Measurements from ENCODE around the gene SH3BGRL2. TPM values are rescaled to one million over a fixed set of nuclear protein-coding genes. Genes with fewer than 3 reads are reported as not detected.

The SH3BGRL2 gene
- polyA plus RNA-seq, 1 donor (not counting 4 experiments of a cell fraction or from before 2014, with no cell fraction given) = 3.8 TPM

- Histone ChIP-seq H3K27ac (ENCODE audit: control insufficient read depth, insufficient read depth, low read length) (no peak overlapping the region), H3K9me1 (ENCODE audit: control insufficient read depth, extremely low read depth, insufficient read depth, low read length) (no peaks in the 10 kb centered on the region), H3K9me3 (ENCODE audit: control insufficient read depth, low read depth, low read length) (no peaks in the 10 kb centered on the region), H3K79me2 (ENCODE audit: control insufficient read depth, insufficient read depth, low read length) (no peaks in the 10 kb centered on the region), H3K36me3 (ENCODE audit: control insufficient read depth in 2 of 2, extremely low read depth in 1 of 2, insufficient read depth in 2 of 2, low read length in 2 of 2) (no peaks in the 10 kb centered on the region), H3K27me3 (ENCODE audit: control insufficient read depth, extremely low read depth, insufficient read depth, low read length) (no peaks in the 10 kb centered on the region), H3K4me2 (ENCODE audit: control insufficient read depth, extremely low read depth, insufficient read depth, low read depth, low read length) (no peak overlapping the region), H3K4me1 (ENCODE audit: control insufficient read depth, extremely low read depth, insufficient read depth, low read length) (peaks cover 3% of the 10 kb centered on the region), H4K20me1 (ENCODE audit: control insufficient read depth, extremely low read depth, insufficient read depth, low read length) (no peaks in the 10 kb centered on the region), H2AFZ (ENCODE audit: control insufficient read depth, low read length) (no peak overlapping the region), H3K4me3 (ENCODE audit: control insufficient read depth in 2 of 3, extremely low read depth in 1 of 3, insufficient read depth in 2 of 3, low read depth in 1 of 3, low read length in 3 of 3) (no peak overlapping the region), H3K9ac (ENCODE audit: control insufficient read depth, extremely low read depth, insufficient read depth, low read length) (no peak overlapping the region)
- DNase-seq (ENCODE audit: low read depth, low spot score) (no peak), FAIRE-seq (no peak)
- dilution Hi-C loops (cut with MboI; ENCODE audit: extremely low pct_ligation_motif_present, low sequenced_read_pairs) = no loop called here
- TF ChIP-seq CTCF (optimal IDR thresholded peaks at IDR 0.05 in 1 of 3, IDR thresholded peaks at IDR 0.05 in 1 of 3, conservative IDR thresholded peaks at IDR 0.05 in 1 of 3; ENCODE audit: extremely low read depth in 1 of 3, insufficient read depth in 2 of 3, low read length in 3 of 3) = no peak
- no peak for TF ChIP-seq EZH2 (IDR thresholded peaks at IDR 0.05; ENCODE audit: low read length)
These were observed 5.4 kb upstream of the SH3BGRL2 start for GRCh38 chr6:79625746-79626145.

- H3K4me3 ChIP-seq (ENCODE audit: control insufficient read depth in 2 of 3, extremely low read depth in 1 of 3, insufficient read depth in 2 of 3, low read depth in 1 of 3, low read length in 3 of 3) = no peak overlapping the region
- no peaks in the 10 kb centered on the region for H4K20me1 ChIP-seq (ENCODE audit: control insufficient read depth, extremely low read depth, insufficient read depth, low read length)
- H3K4me1 ChIP-seq (ENCODE audit: control insufficient read depth, extremely low read depth, insufficient read depth, low read length) = peaks cover 4% of the 10 kb centered on the region
- no peak overlapping the region for H3K9ac ChIP-seq (ENCODE audit: control insufficient read depth, extremely low read depth, insufficient read depth, low read length)
- H3K27me3 ChIP-seq (ENCODE audit: control insufficient read depth, extremely low read depth, insufficient read depth, low read length) = no peaks in the 10 kb centered on the region
- H3K4me2 ChIP-seq (ENCODE audit: control insufficient read depth, extremely low read depth, insufficient read depth, low read depth, low read length) = no peak overlapping the region
- dilution Hi-C loops (cut with MboI; ENCODE audit: extremely low pct_ligation_motif_present, low sequenced_read_pairs) = no loop called here
- H3K79me2 ChIP-seq (ENCODE audit: control insufficient read depth, insufficient read depth, low read length) = no peaks in the 10 kb centered on the region
- no peak for FAIRE-seq
- no peak overlapping the region for H3K27ac ChIP-seq (ENCODE audit: control insufficient read depth, insufficient read depth, low read length)
- no peaks in the 10 kb centered on the region for H3K9me3 ChIP-seq (ENCODE audit: control insufficient read depth, low read depth, low read length)
- no peak for TF ChIP-seq EZH2 (IDR thresholded peaks at IDR 0.05; ENCODE audit: low read length)
- no peak for TF ChIP-seq CTCF (optimal IDR thresholded peaks at IDR 0.05 in 1 of 3, IDR thresholded peaks at IDR 0.05 in 1 of 3, conservative IDR thresholded peaks at IDR 0.05 in 1 of 3; ENCODE audit: extremely low read depth in 1 of 3, insufficient read depth in 2 of 3, low read length in 3 of 3)
- no peak overlapping the region for H2AFZ ChIP-seq (ENCODE audit: control insufficient read depth, low read length)
- DNase-seq (ENCODE audit: low read depth, low spot score) = no peak
- no peaks in the 10 kb centered on the region for H3K9me1 ChIP-seq (ENCODE audit: control insufficient read depth, extremely low read depth, insufficient read depth, low read length)
- no peaks in the 10 kb centered on the region for H3K36me3 ChIP-seq (ENCODE audit: control insufficient read depth in 2 of 2, extremely low read depth in 1 of 2, insufficient read depth in 2 of 2, low read length in 2 of 2)
These were observed 4.3 kb upstream of the SH3BGRL2 start for GRCh38 chr6:79626811-79627210.
